Thyroid gland (tissue), 4 donors: ENCODE results near the gene DMWD. TPM values are rescaled to one million over a fixed set of nuclear protein-coding genes. Genes with fewer than 3 reads are reported as not detected.

ENCODE experiments used
- DNase-seq, 2 donors: peaks; one replicate each; pipeline ENCODE4 v3.0.0-alpha.2; 2019
- H3K27ac ChIP-seq, 3 donors: fragments of 200-600 bp; sonication (generic); 1 replicate in 2 of 3; 2 replicates in 1 of 3; pipeline ENCODE4 v1.5.1; 2016 to 2019; ENCODE audit warnings: mild to moderate bottlenecking in 1 of 3, moderate library complexity in 1 of 3
- H3K27me3 ChIP-seq: fragments of 200-600 bp; sonication (generic); one replicate; pipeline ENCODE4 v1.5.1; 2019
- H3K36me3 ChIP-seq, 2 donors: fragments of 200-600 bp; sonication (generic); one replicate each; pipeline ENCODE4 v1.5.1; 2016 to 2019
- H3K4me1 ChIP-seq, 2 donors: fragments of 200-600 bp; sonication (generic); one replicate each; pipeline ENCODE4 v1.5.1; 2017 to 2019
- H3K4me3 ChIP-seq, 3 donors: fragments of 200-600 bp; sonication (generic); replicated peaks in 1 of 3; 1 replicate in 2 of 3; 2 replicates in 1 of 3; pipeline ENCODE4 v1.5.1; 2016; ENCODE audit warnings: mild to moderate bottlenecking in 1 of 3
- H3K9me3 ChIP-seq: fragments of 200-600 bp; sonication (generic); one replicate; pipeline ENCODE4 v1.5.1; 2017
- CTCF ChIP-seq, 6 experiments: fragments of 200-600 bp in 3 of 6; fragments of 450-650 bp in 3 of 6; sonication (generic) in 3 of 6; IDR thresholded peaks; one replicate each; pipeline ENCODE4 v1.5.1; 2016 to 2019; ENCODE audit warnings: antibody characterized with exemption in 6 of 6, mild to moderate bottlenecking in 2 of 6, inconsistent platforms in 1 of 6, moderate library complexity in 1 of 6
- POLR2A ChIP-seq, 2 donors: fragments of 450-650 bp; IDR thresholded peaks; one replicate each; pipeline ENCODE4 v1.6.1; 2017; ENCODE audit warnings: antibody characterized with exemption in 2 of 2, mild to moderate bottlenecking in 2 of 2, moderate library complexity in 1 of 2
- WGBS, 2 donors: methylation state at CpG; one replicate each; pipeline ENCODE4 v1.1.5; 2017; 5-methylcytosine and 5-hydroxymethylcytosine counted together
- intact Hi-C: fragments of 100-400 bp; cut with DNase I; formaldehyde crosslinking; loops from one replicate; pipeline ENCODE4 v1.15.1; 2023
- total RNA-seq, 4 donors: library from RNA; depleted of rRNA; stranded (reverse); fragments of >200 nt; gene quantifications; one replicate each; pipeline ENCODE4 v1.2.3, GENCODE V29; 2016

The DMWD gene
- total RNA-seq, 4 donors from 2014 or later: 38.2 to 69.7 (median 48.3) TPM

- Histone ChIP-seq H3K27ac (no peak overlapping the region), H3K9me3 (no peaks in the 10 kb centered on the region), H3K4me3 (no peak overlapping the region), H3K36me3 (no peaks in the 10 kb centered on the region), H3K27me3 (no peaks in the 10 kb centered on the region), H3K4me1 (peaks cover 5 to 18% of the 10 kb centered on the region in 2 donors)
- no peak for DNase-seq
- intact Hi-C loops: no loop called here
- 82 to 92% methylated on average over 5 to 10 of the region's 12 CpGs for WGBS, 2 donors
- TF ChIP-seq CTCF (IDR thresholded peaks at IDR 0.05): no peak
- no peak for TF ChIP-seq POLR2A (IDR thresholded peaks at IDR 0.05)
Measured at GRCh38 chr19:45814166-45814780, 21.6 kb upstream of the DMWD start.

GRCh38 chr19:45812297-45812696, 19.7 kb upstream of the DMWD start:
- intact Hi-C loops: no loop called here
- DNase-seq: no peak
- H3K27ac ChIP-seq: no peak overlapping the region
- WGBS, 2 donors: 90 to 95% methylated on average over 6 of the region's 6 CpGs
- H3K36me3 ChIP-seq: no peaks in the 10 kb centered on the region
- no peak overlapping the region for H3K4me3 ChIP-seq
- no peaks in the 10 kb centered on the region for H3K9me3 ChIP-seq
- H3K27me3 ChIP-seq: no peaks in the 10 kb centered on the region
- H3K4me1 ChIP-seq: peaks cover 5 to 18% of the 10 kb centered on the region in 2 donors
- TF ChIP-seq POLR2A (IDR thresholded peaks at IDR 0.05) (no peak), CTCF (IDR thresholded peaks at IDR 0.05) (no peak)

GRCh38 chr19:45809643-45810159, 17.1 kb upstream of the DMWD start:
- Histone ChIP-seq H3K27me3 (no peaks in the 10 kb centered on the region), H3K9me3 (no peaks in the 10 kb centered on the region), H3K4me1 (peaks cover 17 to 23% of the 10 kb centered on the region in 2 donors), H3K4me3 (no peak overlapping the region), H3K27ac (peak overlapping the region; percentile 25 to 70 (median 66)), H3K36me3 (no peaks in the 10 kb centered on the region)
- WGBS, 2 donors: 40 to 45% methylated on average over 7 of the region's 7 CpGs
- TF ChIP-seq POLR2A (IDR thresholded peaks at IDR 0.05): no peak
- TF ChIP-seq CTCF (IDR thresholded peaks at IDR 0.05): no peak
- peak in 1 of 2 donors; percentile 21 for DNase-seq
- intact Hi-C loops: no loop called here

GRCh38 chr19:45805719-45806118, 13.1 kb upstream of the DMWD start:
- Histone ChIP-seq H3K9me3 (no peaks in the 10 kb centered on the region), H3K4me3 (no peak overlapping the region), H3K4me1 (peaks cover 37 to 43% of the 10 kb centered on the region in 2 donors), H3K36me3 (no peaks in the 10 kb centered on the region), H3K27me3 (no peaks in the 10 kb centered on the region), H3K27ac (peak overlapping the region in 2 of 3 donors; percentile 82 to 95)
- intact Hi-C loops: no loop called here
- no peak for TF ChIP-seq POLR2A (IDR thresholded peaks at IDR 0.05)
- no peak for TF ChIP-seq CTCF (IDR thresholded peaks at IDR 0.05)
- DNase-seq: no peak

GRCh38 chr19:45804959-45805230, 12.2 kb upstream of the DMWD start:
- WGBS, 2 donors: 22 to 42% methylated on average over 7 to 8 of the region's 8 CpGs
- no peaks in the 10 kb centered on the region for H3K27me3 ChIP-seq
- intact Hi-C loops: no loop called here
- TF ChIP-seq CTCF (IDR thresholded peaks at IDR 0.05) (no peak), POLR2A (IDR thresholded peaks at IDR 0.05) (peak in 1 of 2 donors; percentile 5)
- H3K4me3 ChIP-seq: no peak overlapping the region
- H3K36me3 ChIP-seq: no peaks in the 10 kb centered on the region
- no peaks in the 10 kb centered on the region for H3K9me3 ChIP-seq
- peaks cover 43 to 44% of the 10 kb centered on the region in 2 donors for H3K4me1 ChIP-seq
- peak; percentile 76 to 84 for DNase-seq
- H3K27ac ChIP-seq: peak overlapping the region; percentile 82 to 95 (median 92)
